OCI-LY1 (cell line): ENCODE measurements around the gene TBC1D20.

ENCODE experiments used
- H2AFZ ChIP-seq: fragments of 200-600 bp; sonication (generic), shearing (Covaris generic); 2 replicates; pipeline ENCODE4 v1.6.0; 2014; ENCODE audit warnings: antibody characterized with exemption, mild to moderate bottlenecking, low read length
- H3F3A ChIP-seq: fragments of 200-600 bp; sonication (generic), shearing (Covaris generic); 2 replicates; pipeline ENCODE4 v1.6.0; 2014; ENCODE audit warnings: mild to moderate bottlenecking, antibody characterized with exemption, low read length, moderate library complexity; ENCODE audit not compliant: insufficient read depth
- H3K27ac ChIP-seq: fragments of 200-600 bp; sonication (generic); 2 replicates; pipeline ENCODE4 v1.5.1; 2014; ENCODE audit warnings: low read length, mixed run types, mild to moderate bottlenecking, low read depth; ENCODE audit not compliant: poor library complexity, severe bottlenecking
- H3K27me3 ChIP-seq: fragments of 200-600 bp; sonication (generic); 2 replicates; pipeline ENCODE4 v1.6.0; 2014; ENCODE audit warnings: antibody characterized with exemption, mild to moderate bottlenecking, low read length, moderate library complexity; ENCODE audit not compliant: insufficient read depth
- H3K36me3 ChIP-seq: fragments of 200-600 bp; sonication (generic); 2 replicates; pipeline ENCODE4 v1.6.1; 2014; ENCODE audit warnings: mild to moderate bottlenecking, antibody characterized with exemption, low read length, moderate library complexity, mixed read lengths; ENCODE audit not compliant: insufficient read depth
- H3K4me1 ChIP-seq: fragments of 200-600 bp; sonication (generic); 2 replicates; pipeline ENCODE4 v1.5.1; 2014; ENCODE audit warnings: mild to moderate bottlenecking, low read length, moderate library complexity; ENCODE audit not compliant: insufficient read depth, severe bottlenecking
- H3K4me2 ChIP-seq: fragments of 200-600 bp; sonication (generic), shearing (Covaris generic); 2 replicates; pipeline ENCODE4 v1.6.1; 2014; ENCODE audit warnings: low read length
- H3K4me3 ChIP-seq: fragments of 200-600 bp; sonication (generic); 2 replicates; pipeline ENCODE4 v1.5.1; 2014; ENCODE audit warnings: low read length, low read depth, mild to moderate bottlenecking, mixed read lengths; ENCODE audit not compliant: poor library complexity, severe bottlenecking
- H3K79me2 ChIP-seq: fragments of 200-600 bp; shearing (Covaris generic); 2 replicates; pipeline ENCODE4 v1.6.1; 2016; ENCODE audit warnings: mixed run types, low read length, mixed read lengths; ENCODE audit not compliant: insufficient read depth
- H3K9ac ChIP-seq: fragments of 200-600 bp; sonication (generic), shearing (Covaris generic); 2 replicates; pipeline ENCODE4 v1.6.1; 2014; ENCODE audit warnings: mild to moderate bottlenecking, low read length, mixed read lengths
- H3K9me2 ChIP-seq: fragments of 200-600 bp; sonication (generic), shearing (Covaris generic); 2 replicates; pipeline ENCODE4 v1.6.1; 2014; ENCODE audit warnings: low read depth, mild to moderate bottlenecking, low read length, mixed read lengths
- H3K9me3 ChIP-seq: fragments of 200-600 bp; shearing (Covaris generic); 2 replicates; pipeline ENCODE4 v1.6.1; 2014; ENCODE audit warnings: low read length, mixed read lengths
- H4K20me1 ChIP-seq: fragments of 200-600 bp; sonication (generic), shearing (Covaris generic); 2 replicates; pipeline ENCODE4 v1.6.0; 2016; ENCODE audit warnings: mild to moderate bottlenecking, low read length; ENCODE audit not compliant: insufficient read depth
- EZH2 ChIP-seq: fragments of 200-600 bp; sonication (generic), shearing (Covaris generic); IDR thresholded peaks from 2 replicates; pipeline ENCODE4 v1.8.0; 2017; ENCODE audit warnings: borderline replicate concordance, mixed run types, mild to moderate bottlenecking, antibody characterized with exemption, low read length, moderate library complexity, mixed read lengths
- TF ChIP-seq, protein P1 (sequence below): fragments of 200-600 bp; sonication (generic), shearing (Covaris generic); IDR thresholded peaks from 2 replicates; pipeline ENCODE4 v1.5.1; 2017; ENCODE audit warnings: mild to moderate bottlenecking, antibody characterized with exemption, low read length, moderate library complexity, mixed read lengths

Gene TBC1D20

DNA sequence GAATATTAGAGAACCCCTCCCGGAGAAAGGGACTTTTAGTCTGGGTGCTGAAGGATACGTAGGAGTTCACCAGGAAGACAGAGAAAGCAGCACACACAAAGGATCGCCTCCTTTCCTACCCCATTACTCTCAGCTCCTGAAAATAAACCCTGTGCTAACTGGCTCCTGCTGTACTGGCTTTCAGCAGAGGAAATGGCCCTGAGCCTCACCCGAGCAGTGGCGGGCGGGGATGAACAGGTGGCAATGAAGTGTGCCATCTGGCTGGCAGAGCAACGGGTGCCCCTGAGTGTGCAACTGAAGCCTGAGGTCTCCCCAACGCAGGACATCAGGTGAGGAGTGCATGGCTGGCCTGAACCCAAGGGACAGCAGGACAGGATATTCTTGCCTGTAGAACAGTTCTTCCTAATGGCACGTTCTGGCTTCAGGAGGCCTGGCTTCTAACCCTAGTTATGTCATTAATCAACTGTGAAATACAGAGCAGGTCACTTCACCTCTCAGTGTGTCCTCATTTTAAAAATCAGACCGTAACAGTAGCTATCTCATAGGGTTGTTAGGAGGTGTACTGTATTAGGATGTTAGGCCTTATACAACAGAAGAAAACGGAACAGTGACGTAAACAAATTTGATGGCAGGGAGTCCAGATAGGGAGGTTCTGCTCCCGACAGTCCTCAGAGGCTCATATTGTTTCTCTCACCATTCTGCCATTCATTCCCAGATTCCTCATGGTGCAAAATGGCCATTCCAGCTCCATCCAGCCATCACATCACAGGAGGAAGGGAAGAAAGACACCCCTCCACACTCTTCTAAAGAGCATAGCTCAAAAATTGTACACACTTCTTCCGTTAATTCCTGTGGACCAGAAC lies 52.4 kb downstream of the TBC1D20 start:
- no peak for TF ChIP-seq EZH2
- TF ChIP-seq, protein P1, sequence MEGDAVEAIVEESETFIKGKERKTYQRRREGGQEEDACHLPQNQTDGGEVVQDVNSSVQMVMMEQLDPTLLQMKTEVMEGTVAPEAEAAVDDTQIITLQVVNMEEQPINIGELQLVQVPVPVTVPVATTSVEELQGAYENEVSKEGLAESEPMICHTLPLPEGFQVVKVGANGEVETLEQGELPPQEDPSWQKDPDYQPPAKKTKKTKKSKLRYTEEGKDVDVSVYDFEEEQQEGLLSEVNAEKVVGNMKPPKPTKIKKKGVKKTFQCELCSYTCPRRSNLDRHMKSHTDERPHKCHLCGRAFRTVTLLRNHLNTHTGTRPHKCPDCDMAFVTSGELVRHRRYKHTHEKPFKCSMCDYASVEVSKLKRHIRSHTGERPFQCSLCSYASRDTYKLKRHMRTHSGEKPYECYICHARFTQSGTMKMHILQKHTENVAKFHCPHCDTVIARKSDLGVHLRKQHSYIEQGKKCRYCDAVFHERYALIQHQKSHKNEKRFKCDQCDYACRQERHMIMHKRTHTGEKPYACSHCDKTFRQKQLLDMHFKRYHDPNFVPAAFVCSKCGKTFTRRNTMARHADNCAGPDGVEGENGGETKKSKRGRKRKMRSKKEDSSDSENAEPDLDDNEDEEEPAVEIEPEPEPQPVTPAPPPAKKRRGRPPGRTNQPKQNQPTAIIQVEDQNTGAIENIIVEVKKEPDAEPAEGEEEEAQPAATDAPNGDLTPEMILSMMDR, result no peak
- H3K27ac ChIP-seq, result peak overlapping the region; percentile 53
- peak overlapping the region; percentile 97 for H3K4me3 ChIP-seq
- H3K36me3 ChIP-seq, result peaks cover 43% of the 10 kb centered on the region
- H3F3A ChIP-seq, result no peaks in the 10 kb centered on the region
- no peaks in the 10 kb centered on the region for H3K27me3 ChIP-seq
- H3K9me3 ChIP-seq, result peaks cover 5% of the 10 kb centered on the region; the same call in 1 of the 2 replicates
- peak overlapping the region; percentile 96 for H3K4me2 ChIP-seq
- no peak overlapping the region for H2AFZ ChIP-seq
- peaks cover 27% of the 10 kb centered on the region for H3K4me1 ChIP-seq
- no peaks in the 10 kb centered on the region for H4K20me1 ChIP-seq
- no peaks in the 10 kb centered on the region for H3K9me2 ChIP-seq
- peak overlapping the region; percentile 94 for H3K9ac ChIP-seq
- H3K79me2 ChIP-seq, result peaks cover 22% of the 10 kb centered on the region; the same call in 1 of the 2 replicates

DNA sequence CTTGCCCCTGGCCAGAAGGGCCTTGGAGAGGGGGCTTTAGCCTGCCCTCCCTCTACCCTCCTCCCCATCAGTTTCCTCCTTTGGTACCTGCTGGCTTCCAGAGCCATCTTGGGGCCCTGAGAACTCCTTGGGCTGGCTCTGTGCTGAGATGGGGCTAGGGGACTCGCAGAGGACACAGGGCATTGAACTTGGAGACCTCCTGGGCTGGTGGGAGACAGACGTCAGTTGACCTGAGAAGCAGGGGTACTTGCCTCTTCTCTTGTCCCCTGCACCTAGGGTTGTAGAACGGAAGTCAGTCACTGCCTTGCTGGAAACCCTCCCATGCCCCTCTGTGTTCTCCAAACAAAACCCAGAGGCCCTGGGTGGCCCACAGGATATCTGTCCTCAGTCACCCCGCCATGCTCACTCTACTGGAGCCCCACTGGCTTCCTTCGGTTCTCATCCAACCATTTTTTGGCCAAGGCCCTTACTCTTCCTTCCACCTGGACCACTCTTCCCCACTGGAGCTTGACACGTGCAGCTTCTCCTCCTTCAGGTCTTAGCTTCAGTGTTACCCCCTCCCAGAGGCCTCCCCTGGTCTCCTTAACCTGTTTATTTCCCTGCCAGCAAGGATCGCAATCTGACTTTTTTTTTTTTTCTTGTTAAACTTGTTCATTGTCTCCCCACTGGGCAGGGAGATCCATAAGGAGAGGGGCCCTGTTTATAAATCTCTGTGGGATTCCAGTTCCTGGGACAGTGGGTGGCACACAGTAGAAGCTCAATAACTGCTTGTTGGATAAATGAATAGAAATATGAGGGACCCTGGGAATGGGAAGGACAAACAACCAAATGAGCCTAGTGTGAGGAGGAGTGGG lies 53.3 kb downstream of the TBC1D20 start:
- peak overlapping the region; percentile 96 for H3K4me2 ChIP-seq
- peaks cover 14% of the 10 kb centered on the region; the same call in 1 of the 2 replicates for H3K79me2 ChIP-seq
- H2AFZ ChIP-seq, result no peak overlapping the region
- peaks cover 27% of the 10 kb centered on the region for H3K4me1 ChIP-seq
- TF ChIP-seq, protein P1, result no peak
- TF ChIP-seq EZH2, result no peak
- no peaks in the 10 kb centered on the region for H4K20me1 ChIP-seq
- H3K27me3 ChIP-seq, result no peaks in the 10 kb centered on the region
- peak overlapping the region; percentile 94 for H3K9ac ChIP-seq
- H3K36me3 ChIP-seq, result peaks cover 43% of the 10 kb centered on the region
- H3K4me3 ChIP-seq, result peak overlapping the region; percentile 97
- peak overlapping the region; percentile 53 for H3K27ac ChIP-seq
- no peaks in the 10 kb centered on the region for H3K9me2 ChIP-seq
- H3F3A ChIP-seq, result no peaks in the 10 kb centered on the region
- peaks cover 5% of the 10 kb centered on the region; the same call in 1 of the 2 replicates for H3K9me3 ChIP-seq

- peaks cover 5% of the 10 kb centered on the region; the same call in 1 of the 2 replicates for H3K9me3 ChIP-seq
- H3K4me2 ChIP-seq, result peak within 1 kb of the TSS; percentile 96
- no peaks in the 10 kb centered on the region for H3F3A ChIP-seq
- no peaks in the 10 kb centered on the region for H3K27me3 ChIP-seq
- peak within 1 kb of the TSS; percentile 57 for H3K27ac ChIP-seq
- peaks cover 27% of the 10 kb centered on the region for H3K4me1 ChIP-seq
- H3K4me3 ChIP-seq, result peak within 1 kb of the TSS; percentile 97
- TF ChIP-seq EZH2, result no peak
- TF ChIP-seq, protein P1, result no peak
- no peaks in the 10 kb centered on the region for H3K9me2 ChIP-seq
- H2AFZ ChIP-seq, result no peak within 1 kb of the TSS
- peaks cover 36% of the 10 kb centered on the region for H3K36me3 ChIP-seq
- peaks cover 13% of the 10 kb centered on the region; the same call in 1 of the 2 replicates for H3K79me2 ChIP-seq
- H4K20me1 ChIP-seq, result no peaks in the 10 kb centered on the region
- peak within 1 kb of the TSS; percentile 94 for H3K9ac ChIP-seq
Measured at GRCh38 chr20:407953-408842, 54.1 kb downstream of the TBC1D20 start, which contains the start of gene RBCK1. RBCK1 (plus strand) TSS chr20:408299; CDS start chr20:408758, 459 bp downstream.
